Posterior vena cava (tissue), 2 donors: ENCODE data around the gene MED14. TPM values are rescaled to one million over a fixed set of nuclear protein-coding genes. Genes with fewer than 3 reads are reported as not detected.

Source experiments
- DNase-seq: peaks from one replicate; pipeline ENCODE4 v3.0.0-alpha.2; 2020; ENCODE audit warnings: low spot score
- intact Hi-C, 2 donors: fragments of 100-400 bp; cut with DNase I; formaldehyde crosslinking; loops; one replicate each; pipeline versions ENCODE4 v1.14.1 to v1.14.2; 2022 to 2023
- total RNA-seq, 2 donors: library from RNA; stranded (reverse); fragmentation: NEBNext Ultra II Directional; extraction: Animal tissue kit (Norgen Biotek cat#: 25700); gene quantifications; one replicate each; pipeline ENCODE4 v1.2.1, GENCODE V29; 2021
- donor health status: DM: yes; HTN: yes; CAD: no.
- donor health status: DM: yes; HTN: yes; CAD: no.

The MED14 gene
- total RNA-seq, 2 donors from 2014 or later = 31.1 to 36.8 TPM

DNA sequence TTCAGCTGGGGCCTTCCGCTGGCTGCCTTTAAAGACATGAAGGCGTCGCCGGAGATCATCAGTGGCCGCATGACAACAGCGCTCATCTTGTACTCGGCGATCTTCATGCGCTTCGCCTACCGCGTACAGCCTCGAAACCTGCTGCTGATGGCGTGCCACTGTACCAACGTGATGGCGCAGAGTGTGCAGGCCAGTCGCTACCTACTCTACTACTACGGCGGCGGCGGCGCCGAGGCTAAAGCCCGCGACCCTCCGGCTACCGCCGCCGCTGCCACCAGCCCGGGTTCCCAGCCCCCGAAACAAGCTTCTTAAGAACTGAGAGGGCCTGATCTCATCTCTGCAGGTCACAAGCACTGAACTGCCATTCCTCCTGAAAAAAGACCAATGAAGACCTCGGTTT lies 111.7 kb downstream of the MED14 start:
- DNase-seq = no peak
- intact Hi-C loops = no loop called here

DNA sequence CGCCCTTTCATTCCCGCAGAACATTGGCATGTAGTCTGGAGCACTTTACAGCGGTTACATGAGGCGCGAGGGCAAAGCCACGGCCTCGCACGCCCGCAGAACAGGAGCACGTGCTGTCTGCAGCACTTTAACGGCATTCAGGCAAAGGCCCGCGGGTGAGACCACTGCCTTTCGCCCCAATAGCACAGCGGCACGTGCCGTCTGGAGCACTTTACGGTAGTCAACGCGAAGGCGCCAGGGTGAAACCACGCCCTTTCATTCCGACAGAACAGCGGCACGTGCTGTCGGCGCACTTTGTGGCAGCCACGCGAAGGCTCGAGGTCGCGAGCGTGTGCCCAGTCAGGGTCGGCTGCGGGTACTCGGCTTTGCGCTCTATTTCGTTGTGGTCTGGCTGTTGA lies 112.2 kb downstream of the MED14 start, which contains the start of gene MPC1L:
TSS of gene MPC1L (plus strand) at position 290 of the 398 bp plus-strand sequence. CDS start 138 bp downstream, outside the sequence.
- intact Hi-C loops = no loop called here

DNA sequence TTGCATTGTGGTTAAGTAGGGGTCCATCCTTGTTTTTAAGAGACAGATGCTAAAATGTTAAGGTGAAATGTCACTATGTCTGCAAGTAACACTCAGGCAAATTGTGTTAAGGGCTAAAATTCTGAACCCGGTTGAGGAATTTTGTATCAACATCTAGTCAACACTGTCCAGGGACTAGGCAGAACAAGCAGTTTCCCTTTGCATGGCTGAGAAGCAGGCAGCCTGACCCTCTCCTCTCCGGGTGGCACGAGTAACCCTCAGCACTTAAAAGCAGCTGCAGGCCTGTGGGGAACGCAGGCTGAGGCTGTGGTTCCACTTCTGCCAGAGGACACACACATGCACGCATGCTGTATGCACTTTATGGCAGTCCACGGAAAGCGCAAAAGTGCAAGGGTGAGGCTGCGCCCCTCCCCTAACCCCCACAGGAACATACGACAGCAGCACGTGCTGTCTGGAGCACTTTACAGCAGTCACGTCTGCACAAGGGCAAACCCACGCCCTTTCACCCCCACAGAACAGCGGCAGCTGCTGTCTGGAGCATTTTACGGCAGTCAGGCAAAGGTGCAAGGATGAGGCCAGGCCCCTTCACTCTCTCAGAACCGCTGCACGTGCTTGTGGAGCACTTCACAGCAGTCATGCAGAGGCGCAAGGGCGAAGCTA lies 112.7 kb downstream of the MED14 start:
- DNase-seq = no peak
- intact Hi-C loops = no loop called here

More for the DNA sequence above, 112.2 kb downstream of the MED14 start, which contains the start of gene MPC1L:
- no peak for DNase-seq

DNA sequence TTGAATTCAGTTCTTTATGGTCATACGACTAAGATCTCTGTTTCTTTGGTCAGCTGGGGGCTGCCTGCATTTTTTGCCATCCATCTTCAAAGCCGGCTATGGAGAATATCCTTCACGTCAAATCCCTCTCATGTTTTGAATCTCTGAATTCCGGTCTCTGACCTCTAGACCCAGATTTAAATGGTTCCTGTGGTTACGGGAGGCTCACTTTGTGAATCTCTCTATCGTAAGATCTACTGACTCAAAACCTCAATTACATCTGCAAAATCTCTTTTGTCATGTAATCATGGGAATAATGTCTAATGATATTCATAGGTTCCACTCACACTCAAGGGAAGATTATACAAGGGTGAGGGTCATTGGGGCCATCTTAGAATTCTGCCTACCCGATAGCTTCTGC lies 117.8 kb downstream of the MED14 start:
- no peak for DNase-seq
- intact Hi-C loops = no loop called here

DNA sequence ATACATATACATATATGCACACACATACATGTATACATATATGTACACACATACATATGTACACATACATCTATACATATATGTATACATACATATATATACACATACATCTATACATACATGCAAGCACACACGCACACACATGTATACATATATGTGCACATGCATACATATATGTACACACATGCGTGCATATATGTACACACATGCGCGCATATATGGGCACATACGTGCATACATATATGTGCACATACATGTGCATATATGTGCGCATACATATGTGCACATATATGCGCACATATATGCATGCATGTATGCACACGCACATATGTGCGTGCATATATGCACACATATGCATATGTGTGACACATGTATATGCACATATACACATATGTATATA lies 119.4 kb downstream of the MED14 start:
- intact Hi-C loops = no loop called here
- DNase-seq = no peak

DNA sequence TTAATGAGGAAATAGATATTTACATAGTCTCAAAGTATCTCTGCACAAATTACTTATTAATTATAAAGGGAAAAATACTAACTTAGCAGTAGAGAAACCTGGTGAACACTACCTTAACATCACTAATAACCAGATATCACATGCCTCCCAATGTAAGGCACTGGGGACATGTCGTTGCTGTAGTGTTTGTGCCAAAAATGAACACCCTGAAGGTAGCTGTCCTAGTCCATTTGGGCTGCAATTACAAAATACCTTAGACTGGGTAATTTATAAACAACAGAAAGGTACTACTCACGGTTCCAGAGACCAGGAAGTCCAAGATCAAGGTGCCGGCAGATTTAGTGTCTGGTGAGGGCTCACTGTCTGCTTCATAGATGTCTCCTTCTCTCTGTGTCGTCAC lies 122.8 kb downstream of the MED14 start:
- DNase-seq = no peak
- intact Hi-C loops = no loop called here

DNA sequence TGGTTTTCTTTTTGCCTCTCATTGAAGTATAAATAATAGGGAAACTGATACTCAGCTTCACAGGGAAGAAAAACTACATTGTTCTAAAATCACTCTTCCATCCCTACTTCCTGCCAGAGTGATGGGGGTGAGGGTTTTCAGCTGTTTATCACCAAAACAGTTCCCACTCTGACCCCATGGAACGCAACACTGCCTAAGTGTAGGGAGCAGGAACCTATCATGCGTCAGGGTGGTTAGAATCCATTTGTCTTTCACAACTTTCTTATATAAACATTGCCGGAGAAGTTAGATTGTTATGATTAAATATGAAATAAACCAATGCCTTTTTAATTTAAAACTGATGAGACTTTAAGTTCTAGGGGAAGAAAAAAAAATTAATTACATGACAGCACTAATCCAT lies 128.0 kb downstream of the MED14 start:
- DNase-seq = no peak
- intact Hi-C loops = no loop called here

DNA sequence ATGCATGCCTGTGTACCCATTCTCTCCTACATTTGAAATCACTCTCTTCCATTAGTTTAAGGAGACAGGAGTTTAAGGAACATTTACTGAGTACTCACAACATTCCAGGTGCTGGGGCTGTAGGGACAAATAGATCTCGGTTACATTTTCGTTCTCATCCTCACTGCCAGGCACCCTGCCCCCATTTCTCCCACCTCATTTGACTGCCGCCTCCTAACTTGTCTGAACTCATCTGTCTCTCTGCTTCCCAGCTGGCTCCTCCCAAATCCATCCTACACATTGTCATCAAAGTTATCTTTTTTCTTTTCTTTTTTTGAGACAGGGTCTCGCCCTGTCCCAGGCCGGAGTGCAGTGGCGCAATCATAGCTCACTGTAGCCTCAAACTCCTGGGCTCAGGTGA lies 131.9 kb downstream of the MED14 start:
- no peak for DNase-seq
- intact Hi-C loops = no loop called here

Other genes starting within 250 kb of the MED14 start
- gene ATP6AP2, start 154.6 kb downstream of the MED14 start, total RNA-seq = 100 to 1,000 TPM; 107 to 127 TPM
- not detected for gene MPC1L, start 112.1 kb downstream of the MED14 start, total RNA-seq
- 10 to 100 TPM in 1 of 2 donors, 1 to 10 TPM in 1; 7.4 to 10.3 TPM for gene CXorf38, start 88.0 kb downstream of the MED14 start, total RNA-seq